ENCODE data around the gene STAT3.
"Not testable (repeated sequence)": the region's sequence is repeated elsewhere in the genome, so short reads cannot be mapped to it uniquely, and the experiment has no call there.

The STAT3 gene

GRCh38 chr17:42346481-42346880 is 41.8 kb downstream of the STAT3 start:
- DNase-seq (ENCODE audit: low read depth): no peak

- no peak for DNase-seq (ENCODE audit: low read depth)
Observed at GRCh38 chr17:42345396-42346073, 42.7 kb downstream of the STAT3 start.

- DNase-seq (ENCODE audit: low read depth): no peak
Observed at GRCh38 chr17:42342242-42343008, 45.8 kb downstream of the STAT3 start.

GRCh38 chr17:42341568-42341967 is 46.7 kb downstream of the STAT3 start:
- DNase-seq (ENCODE audit: low read depth): no peak

- no peak for DNase-seq (ENCODE audit: low read depth)
Observed at GRCh38 chr17:42340691-42341127, 47.5 kb downstream of the STAT3 start.

- DNase-seq (ENCODE audit: low read depth): no peak
Observed at GRCh38 chr17:42339221-42339620, 49.0 kb downstream of the STAT3 start.

- no peak for DNase-seq (ENCODE audit: low read depth)
Observed at GRCh38 chr17:42338427-42338985, 49.7 kb downstream of the STAT3 start.

GRCh38 chr17:42337442-42337841 is 50.8 kb downstream of the STAT3 start:
- peak; percentile 40 for DNase-seq (ENCODE audit: low read depth)

GRCh38 chr17:42334677-42335076 is 53.6 kb downstream of the STAT3 start:
- no peak for DNase-seq (ENCODE audit: low read depth)

GRCh38 chr17:42333053-42333452 is 55.2 kb downstream of the STAT3 start:
- no peak for DNase-seq (ENCODE audit: low read depth)

- DNase-seq (ENCODE audit: low read depth): no peak
Observed at GRCh38 chr17:42329025-42329976, 58.9 kb downstream of the STAT3 start.

GRCh38 chr17:42325026-42325425 is 63.2 kb downstream of the STAT3 start:
- DNase-seq (ENCODE audit: low read depth): no peak

- no peak for DNase-seq (ENCODE audit: low read depth)
Observed at GRCh38 chr17:42323268-42323773, 64.9 kb downstream of the STAT3 start.

GRCh38 chr17:42322382-42323267 is 65.6 kb downstream of the STAT3 start:
- DNase-seq (ENCODE audit: low read depth): peak; percentile 94

- DNase-seq (ENCODE audit: low read depth): no peak
Observed at GRCh38 chr17:42321555-42321954, 66.7 kb downstream of the STAT3 start.

- not testable (repeated sequence) for DNase-seq (ENCODE audit: low read depth)
Observed at GRCh38 chr17:42317967-42318366, 70.3 kb downstream of the STAT3 start.

- DNase-seq (ENCODE audit: low read depth): no peak
Observed at GRCh38 chr17:42317266-42317845, 70.9 kb downstream of the STAT3 start.

- DNase-seq (ENCODE audit: low read depth): no peak
Observed at GRCh38 chr17:42316755-42317154, 71.5 kb downstream of the STAT3 start.

- DNase-seq (ENCODE audit: low read depth): no peak
Observed at GRCh38 chr17:42315402-42316156, 72.7 kb downstream of the STAT3 start.

All from activated T-cell treated with anti-CD3 and anti-CD28 coated beads for 1 hour (primary cell).